ENCODE results near the gene SPOPL.
"Not testable (repeated sequence)": the region's sequence is repeated elsewhere in the genome, so short reads cannot be mapped to it uniquely, and the experiment has no call there.

Gene SPOPL

DNA sequence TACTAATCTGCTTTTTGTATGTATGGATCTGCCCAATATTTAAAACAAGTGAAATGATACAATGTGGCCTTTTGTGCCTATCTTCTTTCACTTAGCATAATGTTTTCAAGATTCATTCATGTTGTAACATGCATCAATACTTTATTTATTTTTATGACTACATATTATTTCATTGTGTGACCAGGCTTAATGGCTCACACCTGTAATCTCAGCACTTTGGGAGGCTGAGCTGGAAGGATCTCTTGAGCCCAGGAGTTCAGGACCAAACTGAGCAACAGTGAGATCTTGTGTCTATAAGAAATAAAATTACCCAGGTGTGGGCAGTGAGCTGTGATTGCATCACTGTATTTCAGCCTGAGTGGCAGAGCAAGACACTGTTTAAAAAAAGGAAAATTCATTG is 33.2 kb downstream of the SPOPL start:
- no peak for DNase-seq

GRCh38 chr2:138536302-138536701 is 34.7 kb downstream of the SPOPL start:
- DNase-seq: no peak

GRCh38 chr2:138536740-138537139 is 35.2 kb downstream of the SPOPL start:
- no peak for DNase-seq

DNA sequence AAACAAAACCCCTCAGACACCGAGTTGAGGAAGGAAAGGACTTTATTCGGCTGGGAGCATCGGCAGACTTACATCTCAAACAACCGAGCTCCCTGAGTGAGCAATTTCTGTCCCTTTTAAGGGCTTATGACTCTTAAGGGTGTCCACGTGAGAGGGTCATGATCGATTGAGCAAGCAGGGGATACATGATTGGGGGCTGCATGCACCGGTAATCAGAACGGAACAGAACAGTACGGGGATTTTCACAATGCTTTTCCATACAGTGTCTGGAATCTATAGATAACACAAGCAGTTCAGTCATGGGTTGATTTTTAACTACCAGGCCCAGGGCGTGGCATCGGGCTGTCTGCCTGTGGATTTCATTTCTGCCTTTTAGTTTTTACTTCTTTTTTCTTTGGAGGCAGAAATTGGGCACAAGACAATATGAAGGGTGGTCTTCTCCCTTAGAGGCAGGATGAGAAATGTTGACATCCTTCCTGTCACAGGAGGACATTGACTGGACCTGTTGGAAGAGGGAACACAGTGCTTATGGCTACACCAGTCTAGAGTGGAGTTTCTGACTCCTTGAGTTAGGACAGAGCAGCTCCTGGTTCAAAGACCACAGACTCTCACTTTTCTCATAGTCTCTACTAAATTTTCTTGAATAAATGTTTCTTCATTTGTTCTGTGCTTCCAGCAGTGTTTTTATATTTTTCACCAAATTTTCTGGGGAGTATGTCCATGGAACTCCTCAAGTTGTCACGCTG is 35.8 kb downstream of the SPOPL start:
- DNase-seq: no peak

GRCh38 chr2:138544206-138544605 is 42.6 kb downstream of the SPOPL start:
- not testable (repeated sequence) for DNase-seq

DNA sequence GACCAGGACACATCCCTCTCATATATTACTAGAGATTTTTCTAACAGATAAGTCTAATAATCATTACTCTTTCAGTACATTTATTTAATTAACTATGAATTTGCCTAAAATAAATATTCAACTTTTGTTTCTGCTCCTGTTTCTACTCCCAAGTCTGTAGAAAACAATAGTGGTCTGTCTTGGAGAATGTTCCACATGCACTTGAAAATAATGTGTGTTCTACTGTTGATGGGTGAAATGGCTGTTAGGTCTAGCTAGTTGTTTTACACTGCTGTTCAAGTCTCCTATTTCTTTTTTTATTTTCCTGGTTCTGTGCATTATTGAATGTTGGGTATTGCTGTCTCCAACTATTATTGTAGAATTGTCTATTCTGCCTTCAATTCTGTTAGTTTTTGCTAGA is 47.2 kb downstream of the SPOPL start:
- DNase-seq: no peak

DNA sequence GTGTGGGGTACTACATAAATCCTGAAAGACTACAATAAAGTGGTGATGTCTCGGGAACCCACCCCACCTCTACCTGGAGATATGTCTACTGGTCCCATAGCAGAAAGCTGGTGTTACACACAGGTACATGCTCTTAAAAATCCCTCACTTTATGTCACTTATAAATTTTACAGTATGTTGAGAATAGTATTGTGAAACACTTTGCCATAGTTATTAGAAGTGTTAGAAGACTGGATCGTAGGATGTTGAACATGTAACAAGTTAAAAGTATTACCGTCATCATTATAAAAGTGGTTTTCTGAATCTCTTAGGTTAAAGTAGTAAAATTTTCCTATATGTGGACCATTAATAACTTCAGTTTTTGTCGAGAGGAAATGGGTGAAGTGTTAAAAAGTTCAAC is 48.6 kb downstream of the SPOPL start:
- DNase-seq: no peak

DNA sequence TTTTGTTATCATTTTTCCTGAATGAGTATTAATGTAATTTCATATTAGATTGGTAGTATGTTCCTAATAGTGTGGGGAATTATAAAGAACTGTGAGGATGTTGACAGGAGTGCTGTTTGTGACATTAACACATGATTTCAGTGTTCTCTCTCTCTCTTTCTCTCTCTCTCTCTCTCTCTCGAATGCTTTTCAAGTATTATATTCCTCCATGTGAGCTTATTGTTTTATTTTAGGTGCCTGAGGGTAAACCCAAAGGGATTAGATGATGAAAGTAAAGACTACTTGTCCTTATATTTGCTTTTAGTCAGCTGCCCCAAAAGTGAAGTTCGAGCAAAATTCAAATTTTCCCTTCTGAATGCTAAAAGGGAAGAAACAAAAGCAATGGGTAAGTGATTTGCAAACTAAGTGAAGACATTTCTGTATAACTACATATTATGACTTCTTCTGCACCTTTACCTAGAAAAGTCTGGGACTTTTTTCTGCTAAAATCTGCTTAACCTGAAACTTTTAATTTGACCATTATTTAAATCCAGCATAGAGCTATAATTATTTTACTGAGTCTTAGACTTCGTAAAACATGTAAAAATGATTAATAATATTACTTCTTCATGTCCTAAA is 49.2 kb downstream of the SPOPL start:
- no peak for DNase-seq

GRCh38 chr2:138554123-138554522 is 52.6 kb downstream of the SPOPL start:
- no peak for DNase-seq

DNA sequence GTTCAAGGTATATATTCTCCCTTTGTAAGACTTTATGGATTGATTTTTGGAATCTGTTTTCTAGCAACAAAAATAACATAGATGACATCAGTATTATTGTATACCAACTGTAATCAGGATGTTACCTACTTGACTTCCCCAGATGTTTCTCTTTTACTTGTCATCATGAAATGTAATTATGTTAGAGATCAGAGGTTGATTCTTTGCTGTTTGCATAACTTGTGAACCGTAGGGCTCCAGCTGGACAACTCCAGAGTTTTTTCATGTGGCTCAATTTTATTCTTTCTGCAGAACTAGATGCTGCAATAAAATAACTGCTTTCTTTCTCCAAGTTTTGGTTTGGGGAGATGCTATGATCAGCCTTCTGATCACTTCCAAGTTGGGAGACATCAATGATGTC is 58.1 kb downstream of the SPOPL start:
- no peak for DNase-seq

GRCh38 chr2:138564586-138565229 is 63.1 kb downstream of the SPOPL start:
- no peak for DNase-seq

GRCh38 chr2:138565230-138565598 is 63.6 kb downstream of the SPOPL start:
- no peak for DNase-seq

- peak; percentile 45 for DNase-seq
Measured at GRCh38 chr2:138572318-138572717, 70.7 kb downstream of the SPOPL start.

GRCh38 chr2:138577066-138577465 is 75.5 kb downstream of the SPOPL start:
- DNase-seq: no peak

- DNase-seq: no peak
Measured at GRCh38 chr2:138579556-138579955, 78.0 kb downstream of the SPOPL start.

DNA sequence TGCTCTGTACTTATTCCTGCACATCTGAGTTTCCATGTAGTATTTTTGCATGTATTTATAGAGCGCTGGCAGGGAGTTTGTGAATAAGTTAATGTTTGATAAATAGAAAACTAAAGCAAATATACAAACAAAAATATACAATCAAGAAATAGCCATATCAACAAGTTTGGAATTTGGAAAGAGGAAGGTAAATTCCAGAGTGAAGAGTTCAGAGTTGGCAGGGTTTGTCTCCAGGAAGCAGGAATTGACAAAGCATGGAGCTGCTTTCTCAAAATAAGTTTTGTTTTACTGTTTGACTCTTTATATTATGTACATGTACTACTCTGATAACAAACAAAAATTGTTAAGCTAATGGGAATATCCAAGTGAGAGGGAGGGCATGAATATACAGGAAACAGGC is 80.3 kb downstream of the SPOPL start:
- no peak for DNase-seq

GRCh38 chr2:138589663-138590062 is 88.1 kb downstream of the SPOPL start:
- no peak for DNase-seq

GRCh38 chr2:138596403-138596802 is 94.8 kb downstream of the SPOPL start:
- no peak for DNase-seq

GRCh38 chr2:138600732-138601457 is 99.3 kb downstream of the SPOPL start:
- DNase-seq: no peak

DNA sequence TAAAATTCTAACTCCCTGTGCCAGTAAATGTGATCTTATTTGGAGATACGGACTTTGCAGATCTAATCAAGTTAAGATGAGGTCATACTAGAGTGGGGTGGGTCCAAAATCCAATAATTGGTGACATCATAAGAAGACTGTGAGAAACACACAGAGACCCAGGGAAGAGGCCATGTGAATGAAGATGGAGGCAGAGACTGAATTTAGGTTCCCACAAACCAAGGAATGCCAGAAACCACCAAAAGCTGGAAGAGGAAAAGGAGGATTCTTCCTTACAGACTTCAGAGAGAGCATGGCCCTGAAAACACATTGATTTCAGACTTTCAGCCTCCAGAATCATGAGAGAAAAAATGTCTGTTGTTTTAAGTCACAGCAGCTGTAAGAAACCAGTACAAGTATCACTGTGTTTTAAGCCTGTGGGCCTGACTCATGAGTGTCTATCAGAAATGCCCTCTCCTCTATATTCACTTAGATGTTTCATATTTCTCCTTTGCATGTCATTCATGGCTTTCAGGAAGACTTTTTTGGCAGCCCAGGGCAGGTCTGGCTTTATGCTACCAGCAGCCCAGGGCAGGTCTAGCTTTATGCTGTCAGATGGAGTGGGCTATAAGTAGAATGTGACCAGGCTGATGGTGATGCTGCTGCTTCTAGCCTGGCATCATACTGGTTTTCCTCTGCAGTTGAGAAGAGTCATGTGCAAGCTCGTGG is 100.0 kb downstream of the SPOPL start:
- DNase-seq: no peak

- peak; percentile 65 for DNase-seq
Measured at GRCh38 chr2:138602166-138602460, 100.5 kb downstream of the SPOPL start.

GRCh38 chr2:138607746-138608145 is 106.2 kb downstream of the SPOPL start:
- DNase-seq: no peak

GRCh38 chr2:138609446-138609845 is 107.9 kb downstream of the SPOPL start:
- no peak for DNase-seq

Data from NCI-H1436 (cell line).